MM.1S (cell line): ENCODE data around the gene CCDC43.
A peak's percentile ranks its signal among the peaks of the same experiment; 100 is the strongest.
"Not testable (repeated sequence)": the region's sequence is repeated elsewhere in the genome, so short reads cannot be mapped to it uniquely, and the experiment has no call there.

Experiments
- DNase-seq: peaks from one replicate; pipeline ENCODE4 v3.0.0-alpha.2; 2015
- H2AFZ ChIP-seq: fragments of 300-600 bp; sonication (generic); 2 replicates; pipeline ENCODE4 v1.6.0; 2016; ENCODE audit warnings: antibody characterized with exemption, low read length
- H3F3A ChIP-seq: fragments of 300-600 bp; sonication (generic); 2 replicates; pipeline ENCODE4 v1.6.1; 2016; ENCODE audit warnings: mild to moderate bottlenecking, antibody characterized with exemption, low read length, moderate library complexity, mixed read lengths; ENCODE audit not compliant: insufficient read depth
- H3K27ac ChIP-seq: fragments of 300-600 bp; sonication (generic); 2 replicates; pipeline ENCODE4 v1.5.1; 2016; ENCODE audit warnings: mild to moderate bottlenecking, low read length
- H3K27me3 ChIP-seq: fragments of 300-600 bp; sonication (generic); replicated peaks from 2 replicates; pipeline ENCODE4 v1.6.0; 2016; ENCODE audit warnings: low read length; ENCODE audit not compliant: insufficient read depth
- H3K36me3 ChIP-seq: fragments of 300-600 bp; sonication (generic); replicated peaks from 2 replicates; pipeline ENCODE4 v1.6.1; 2016; ENCODE audit warnings: mild to moderate bottlenecking, low read length, mixed read lengths; ENCODE audit not compliant: insufficient read depth
- H3K4me1 ChIP-seq: fragments of 300-600 bp; sonication (generic); 2 replicates; pipeline ENCODE4 v1.6.1; 2016; ENCODE audit warnings: low read length, mixed read lengths
- H3K4me2 ChIP-seq: fragments of 300-600 bp; sonication (generic); 2 replicates; pipeline ENCODE4 v1.6.0; 2016; ENCODE audit warnings: low read depth, low read length
- H3K4me3 ChIP-seq: fragments of 300-600 bp; sonication (generic); 2 replicates; pipeline ENCODE4 v1.5.1; 2016; ENCODE audit warnings: low read length, mixed read lengths
- H3K79me2 ChIP-seq: fragments of 300-600 bp; sonication (generic); 2 replicates; pipeline ENCODE4 v1.6.1; 2016; ENCODE audit warnings: mixed run types, low read length, mixed read lengths
- H3K9ac ChIP-seq: fragments of 300-600 bp; sonication (generic); 2 replicates; pipeline ENCODE4 v1.6.1; 2016; ENCODE audit warnings: low read length, mixed read lengths
- H3K9me2 ChIP-seq: fragments of 300-600 bp; sonication (generic); replicated peaks from 2 replicates; pipeline ENCODE4 v1.6.1; 2016; ENCODE audit warnings: mild to moderate bottlenecking, low read length, mixed read lengths; ENCODE audit not compliant: insufficient read depth
- H3K9me3 ChIP-seq: fragments of 300-600 bp; sonication (generic); replicated peaks from 2 replicates; pipeline ENCODE4 v1.6.1; 2016; ENCODE audit warnings: mild to moderate bottlenecking, low read length, mixed read lengths; ENCODE audit not compliant: insufficient read depth
- H4K20me1 ChIP-seq: fragments of 300-600 bp; sonication (generic); 2 replicates; pipeline ENCODE4 v1.6.1; 2016; ENCODE audit warnings: mild to moderate bottlenecking, low read length, moderate library complexity, mixed read lengths; ENCODE audit not compliant: insufficient read depth
- EZH2 ChIP-seq: fragments of 300-600 bp; sonication (generic); optimal IDR thresholded peaks from 2 replicates; pipeline ENCODE3; 2017; ENCODE audit warnings: low read depth, mild to moderate bottlenecking, antibody characterized with exemption, low read length, mixed read lengths
- EZH2phosphoT487 ChIP-seq: fragments of 300-600 bp; sonication (generic); IDR thresholded peaks from 2 replicates; pipeline ENCODE4 v1.6.1; 2018; ENCODE audit warnings: antibody characterized with exemption, low read length
- TF ChIP-seq, protein P1 (sequence below): fragments of 300-600 bp; sonication (generic); IDR thresholded peaks from 2 replicates; pipeline ENCODE4 v1.5.1; 2016; ENCODE audit warnings: antibody characterized with exemption, low read length, mixed read lengths

The CCDC43 gene

DNA sequence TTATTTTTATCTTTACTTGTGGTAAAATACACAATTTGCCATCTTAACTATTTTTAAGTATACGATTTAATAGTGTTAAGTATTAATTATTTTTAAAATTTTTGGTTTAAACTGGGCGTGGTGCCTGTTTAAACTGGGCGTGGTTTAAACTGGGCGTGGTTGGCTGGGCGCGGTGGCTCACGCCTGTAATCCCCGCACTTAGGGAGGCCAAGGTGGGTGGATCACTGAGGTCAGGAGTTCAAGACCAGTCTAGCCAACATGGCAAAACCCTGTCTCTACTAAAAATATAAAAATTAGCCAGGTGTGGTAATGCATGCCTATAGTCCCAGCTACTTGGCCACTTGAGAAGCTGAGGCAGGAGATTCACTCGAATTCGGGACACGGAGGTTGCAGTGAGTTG, 4.0 kb upstream of the CCDC43 start:
- Histone ChIP-seq H3K4me2 (no peak overlapping the region), H3K4me1 (peaks cover 8% of the 10 kb centered on the region), H3K9me3 (no peaks in the 10 kb centered on the region), H3K9me2 (no peaks in the 10 kb centered on the region), H3K79me2 (peaks cover 10% of the 10 kb centered on the region), H3F3A (peaks cover 8% of the 10 kb centered on the region; the same call in 1 of the 2 replicates), H3K27ac (no peak overlapping the region), H2AFZ (no peak overlapping the region), H3K9ac (no peak overlapping the region), H3K4me3 (no peak overlapping the region), H4K20me1 (no peaks in the 10 kb centered on the region), H3K27me3 (no peaks in the 10 kb centered on the region), H3K36me3 (no peaks in the 10 kb centered on the region)
- DNase-seq, result no peak
- no peak for TF ChIP-seq EZH2phosphoT487
- TF ChIP-seq EZH2, result no peak
- TF ChIP-seq, protein P1, sequence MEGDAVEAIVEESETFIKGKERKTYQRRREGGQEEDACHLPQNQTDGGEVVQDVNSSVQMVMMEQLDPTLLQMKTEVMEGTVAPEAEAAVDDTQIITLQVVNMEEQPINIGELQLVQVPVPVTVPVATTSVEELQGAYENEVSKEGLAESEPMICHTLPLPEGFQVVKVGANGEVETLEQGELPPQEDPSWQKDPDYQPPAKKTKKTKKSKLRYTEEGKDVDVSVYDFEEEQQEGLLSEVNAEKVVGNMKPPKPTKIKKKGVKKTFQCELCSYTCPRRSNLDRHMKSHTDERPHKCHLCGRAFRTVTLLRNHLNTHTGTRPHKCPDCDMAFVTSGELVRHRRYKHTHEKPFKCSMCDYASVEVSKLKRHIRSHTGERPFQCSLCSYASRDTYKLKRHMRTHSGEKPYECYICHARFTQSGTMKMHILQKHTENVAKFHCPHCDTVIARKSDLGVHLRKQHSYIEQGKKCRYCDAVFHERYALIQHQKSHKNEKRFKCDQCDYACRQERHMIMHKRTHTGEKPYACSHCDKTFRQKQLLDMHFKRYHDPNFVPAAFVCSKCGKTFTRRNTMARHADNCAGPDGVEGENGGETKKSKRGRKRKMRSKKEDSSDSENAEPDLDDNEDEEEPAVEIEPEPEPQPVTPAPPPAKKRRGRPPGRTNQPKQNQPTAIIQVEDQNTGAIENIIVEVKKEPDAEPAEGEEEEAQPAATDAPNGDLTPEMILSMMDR, result no peak

DNA sequence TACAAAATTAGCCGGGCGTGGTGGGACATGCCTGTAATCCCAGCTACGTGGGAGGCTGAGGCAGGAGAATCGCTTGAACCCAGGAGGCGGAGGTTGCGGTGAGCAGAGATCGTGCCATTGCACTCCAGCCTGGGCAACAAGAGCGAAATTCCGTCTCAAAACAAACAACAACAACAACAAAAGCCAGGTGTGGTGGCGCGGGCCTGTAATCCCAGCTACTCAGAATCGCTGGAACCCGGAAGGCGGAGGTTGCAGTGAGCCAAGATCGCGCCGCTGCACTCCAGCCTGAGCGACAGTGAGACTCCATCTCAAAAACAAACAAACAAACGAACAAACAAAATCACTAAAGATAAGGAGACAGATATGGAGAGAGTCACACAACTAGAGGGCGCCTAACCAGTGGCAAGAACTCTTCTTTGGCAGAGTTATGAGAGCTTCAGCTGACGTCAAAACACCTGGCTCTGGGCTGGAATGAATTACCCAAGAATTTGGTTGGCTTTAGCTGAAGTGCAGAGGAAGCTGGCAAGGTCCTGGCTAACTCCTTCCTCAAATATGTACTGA, 1.2 kb upstream of the CCDC43 start:
- DNase-seq, result peak; percentile 39
- not testable (repeated sequence) for H3K27ac ChIP-seq, H3K4me2 ChIP-seq, H3K4me3 ChIP-seq, H3F3A ChIP-seq, H3K9me3 ChIP-seq, H3K9ac ChIP-seq, H4K20me1 ChIP-seq, H2AFZ ChIP-seq, H3K9me2 ChIP-seq, H3K27me3 ChIP-seq, H3K36me3 ChIP-seq
- TF ChIP-seq, protein P1, result peak; percentile 45
- peaks cover 12% of the 10 kb centered on the region for H3K4me1 ChIP-seq
- H3K79me2 ChIP-seq, result peaks cover 27% of the 10 kb centered on the region

DNA sequence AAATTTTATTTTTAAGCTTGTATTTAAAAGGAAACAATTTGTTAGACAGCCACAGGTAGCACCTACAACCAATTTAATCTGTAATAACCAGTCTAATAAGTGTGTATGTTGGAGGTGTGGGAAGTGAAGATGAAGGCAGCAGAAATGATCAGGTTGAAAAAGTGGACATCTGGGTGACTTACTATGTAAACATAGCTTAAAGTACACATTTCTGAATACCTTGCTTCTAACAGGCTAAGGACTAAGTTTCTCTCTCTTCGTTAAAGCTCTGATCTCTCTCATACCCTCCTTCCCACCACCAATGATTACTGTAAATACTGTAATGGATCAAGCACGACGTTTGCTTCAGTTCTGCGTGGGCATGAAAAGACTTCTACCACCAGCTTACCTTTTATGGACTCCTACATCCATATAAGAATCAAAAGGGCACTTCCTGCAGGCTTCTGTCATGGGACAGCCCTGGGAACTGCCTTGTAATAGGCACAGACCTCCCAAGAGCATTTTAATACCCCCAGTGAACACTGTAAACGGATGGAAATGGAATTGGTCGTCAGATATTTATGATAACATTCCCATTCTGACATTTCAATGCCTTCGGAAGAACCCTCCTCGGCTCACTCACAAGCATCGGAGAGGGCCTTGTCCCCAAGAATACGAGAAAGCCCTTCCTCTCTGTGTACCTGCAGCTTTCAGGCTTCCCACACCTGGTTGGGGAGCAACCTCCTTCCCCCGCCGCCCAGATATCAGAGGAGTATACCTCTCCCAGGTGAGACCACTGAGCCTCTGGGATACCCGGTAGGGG, 700 bp downstream of the CCDC43 start:
- Histone ChIP-seq H3K4me2 (peak overlapping the region; percentile 98), H3K4me3 (peak overlapping the region; percentile 94), H3K36me3 (no peaks in the 10 kb centered on the region), H3K4me1 (peaks cover 12% of the 10 kb centered on the region), H3K27ac (peak overlapping the region; percentile 1; the same call in 1 of the 2 replicates), H3K9ac (peak overlapping the region; percentile 80), H2AFZ (peak overlapping the region; percentile 97), H4K20me1 (no peaks in the 10 kb centered on the region), H3K9me3 (no peaks in the 10 kb centered on the region), H3K27me3 (no peaks in the 10 kb centered on the region), H3F3A (peaks cover 8% of the 10 kb centered on the region; the same call in 1 of the 2 replicates), H3K79me2 (peaks cover 31% of the 10 kb centered on the region), H3K9me2 (no peaks in the 10 kb centered on the region)
- no peak for DNase-seq
- TF ChIP-seq EZH2 (no peak), EZH2phosphoT487 (no peak)
- TF ChIP-seq, protein P1, result no peak
